Lower leg skin (tissue), 3 donors: Measurements from ENCODE around the gene RANBP3L.

Experiments
- CTCF ChIP-seq, 3 donors: fragments of 450-650 bp; IDR thresholded peaks; one replicate each; pipeline ENCODE4 v1.5.1; 2016; ENCODE audit warnings: antibody characterized with exemption in 3 of 3, mild to moderate bottlenecking in 3 of 3, moderate library complexity in 2 of 3
- POLR2A ChIP-seq, 2 donors: fragments of 450-650 bp; IDR thresholded peaks; one replicate each; pipeline ENCODE4 v1.6.1; 2016 to 2017; ENCODE audit warnings: antibody characterized with exemption in 2 of 2, mild to moderate bottlenecking in 1 of 2, moderate library complexity in 1 of 2

GRCh38 chr5:36270876-36271575, 30.7 kb downstream of the RANBP3L start:
- TF ChIP-seq CTCF (IDR thresholded peaks at IDR 0.05): no peak
- no peak for TF ChIP-seq POLR2A (IDR thresholded peaks at IDR 0.05)
